GM19025 (cell line): ENCODE measurements around the gene NGEF.

ENCODE experiments used
- ATAC-seq: cut with Tn5 transposase; IDR thresholded peaks from one replicate; pipeline ENCODE4 v1.9.1; 2021; ENCODE audit warnings: mild to moderate bottlenecking, low read depth, moderate library complexity; ENCODE audit not compliant: unreplicated experiment

Gene NGEF

GRCh38 chr2:233002829-233003657 lies 10.0 kb downstream of the NGEF start:
- ATAC-seq, result no peak

- ATAC-seq, result no peak
These were observed 11.9 kb downstream of the NGEF start for GRCh38 chr2:233000886-233001750.

GRCh38 chr2:232999354-232999753 lies 13.7 kb downstream of the NGEF start:
- ATAC-seq, result no peak

- no peak for ATAC-seq
These were observed 14.4 kb downstream of the NGEF start for GRCh38 chr2:232998666-232998985.

GRCh38 chr2:232997749-232998665 lies 15.0 kb downstream of the NGEF start:
- no peak for ATAC-seq

GRCh38 chr2:232994446-232994845 lies 18.6 kb downstream of the NGEF start:
- ATAC-seq, result no peak

GRCh38 chr2:232993231-232993821 lies 19.7 kb downstream of the NGEF start:
- no peak for ATAC-seq

- no peak for ATAC-seq
These were observed 26.9 kb downstream of the NGEF start for GRCh38 chr2:232986155-232986554.

GRCh38 chr2:232984451-232985207 lies 28.4 kb downstream of the NGEF start:
- ATAC-seq, result no peak

- no peak for ATAC-seq
These were observed 29.4 kb downstream of the NGEF start for GRCh38 chr2:232983669-232984140.

- ATAC-seq, result no peak
These were observed 30.0 kb downstream of the NGEF start for GRCh38 chr2:232982926-232983668.

GRCh38 chr2:232981767-232982360 lies 31.2 kb downstream of the NGEF start:
- ATAC-seq, result no peak

GRCh38 chr2:232981356-232981755 lies 31.7 kb downstream of the NGEF start:
- no peak for ATAC-seq

- no peak for ATAC-seq
These were observed 32.4 kb downstream of the NGEF start for GRCh38 chr2:232980683-232981082.

GRCh38 chr2:232979871-232980461 lies 33.1 kb downstream of the NGEF start:
- no peak for ATAC-seq

- ATAC-seq, result no peak
These were observed 35.6 kb downstream of the NGEF start for GRCh38 chr2:232977438-232977971.

GRCh38 chr2:232976666-232977437 lies 36.2 kb downstream of the NGEF start:
- no peak for ATAC-seq
